ENCODE results near the gene CD302. TPM values are rescaled to one million over a fixed set of nuclear protein-coding genes. Genes with fewer than 3 reads are reported as not detected.

The CD302 gene
- total and polyA plus RNA-seq, 8 donors = 7.0 to 18.4 (median 12.0) TPM

DNA sequence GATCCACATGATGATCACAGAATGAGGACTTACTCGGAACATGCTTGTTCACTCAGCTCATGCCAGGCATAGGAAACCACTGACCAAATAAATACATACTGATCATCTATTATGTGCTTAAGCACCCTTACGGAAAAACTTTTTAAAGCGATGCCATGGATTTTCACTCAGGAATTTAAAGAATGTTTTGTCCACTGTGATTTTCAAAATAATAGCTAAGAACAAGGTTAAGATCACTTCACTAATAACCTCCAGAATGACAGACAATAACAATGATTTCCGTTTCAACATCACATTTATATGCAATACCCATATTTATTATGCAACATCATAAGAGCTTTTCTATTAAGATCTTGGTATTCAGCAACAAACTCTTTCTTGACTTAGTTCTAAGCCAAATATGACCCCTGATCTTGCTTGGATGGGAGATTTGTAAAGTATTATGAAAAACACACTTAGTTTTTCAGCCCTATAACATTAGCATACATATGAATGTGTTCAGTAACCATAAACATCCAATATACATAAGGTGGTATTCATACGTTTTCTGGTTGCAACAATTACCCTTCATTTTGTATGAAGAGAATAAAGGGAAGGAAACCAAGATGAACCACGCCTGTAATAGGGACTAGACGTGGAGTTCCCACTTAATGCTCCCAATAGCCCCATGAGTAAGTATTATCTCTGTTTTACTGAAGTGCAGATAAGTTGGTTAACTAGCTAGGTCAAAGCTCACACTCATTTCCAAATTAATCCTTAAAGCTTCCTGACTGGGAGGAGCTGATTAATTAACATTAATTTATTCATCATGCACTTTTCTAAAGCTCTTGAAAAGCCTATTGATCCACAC, 1.9 kb downstream of the CD302 start:
- TF ChIP-seq CTCF (IDR thresholded peaks at IDR 0.05) = no peak
- no peak for DNase-seq
- peaks cover 0 to 10% (median 5%) of the 10 kb centered on the region in 3 donors for H3K4me1 ChIP-seq
- intact Hi-C loops (cut with DNase I) = no loop called here
- no peaks in the 10 kb centered on the region for H3K9me3 ChIP-seq
- no peaks in the 10 kb centered on the region for H3K27me3 ChIP-seq
- H3K27ac ChIP-seq = no peak overlapping the region
- no peak for ATAC-seq
- peak overlapping the region in 1 of 4 donors; percentile 2 for H3K4me3 ChIP-seq
- WGBS, 2 donors = 66 to 71% methylated on average over 7 of the region's 7 CpGs
- H3K36me3 ChIP-seq = no peaks in the 10 kb centered on the region
- FAIRE-seq = no peak

GRCh38 chr2:159793326-159793725, 4.7 kb downstream of the CD302 start:
- 94 to 100% methylated on average over 1 of the region's 1 CpG for WGBS, 2 donors
- H3K9me3 ChIP-seq = no peaks in the 10 kb centered on the region

GRCh38 chr2:159792599-159792998, 5.4 kb downstream of the CD302 start:
- FAIRE-seq (no peak), DNase-seq (no peak), ATAC-seq (no peak)
- Histone ChIP-seq H3K36me3 (no peaks in the 10 kb centered on the region), H3K4me1 (peaks cover 0 to 10% (median 5%) of the 10 kb centered on the region in 3 donors), H3K27ac (no peak overlapping the region), H3K9me3 (no peaks in the 10 kb centered on the region), H3K4me3 (no peak overlapping the region), H3K27me3 (no peaks in the 10 kb centered on the region)
- 92 to 94% methylated on average over 4 of the region's 4 CpGs for WGBS, 2 donors
- intact Hi-C loops (cut with DNase I) = no loop called here
- TF ChIP-seq CTCF (IDR thresholded peaks at IDR 0.05) = no peak

More at GRCh38 chr2:159793326-159793725, 4.7 kb downstream of the CD302 start:
- Histone ChIP-seq H3K4me1 (peaks cover 0 to 10% (median 5%) of the 10 kb centered on the region in 3 donors), H3K27ac (no peak overlapping the region), H3K27me3 (no peaks in the 10 kb centered on the region), H3K36me3 (no peaks in the 10 kb centered on the region), H3K4me3 (no peak overlapping the region)
- FAIRE-seq = no peak
- intact Hi-C loops (cut with DNase I) = no loop called here
- ATAC-seq = no peak
- DNase-seq = no peak
- no peak for TF ChIP-seq CTCF (IDR thresholded peaks at IDR 0.05)

- no peak overlapping the region for H3K4me3 ChIP-seq
- TF ChIP-seq CTCF (IDR thresholded peaks at IDR 0.05) = no peak
- no peaks in the 10 kb centered on the region for H3K9me3 ChIP-seq
- no peaks in the 10 kb centered on the region for H3K36me3 ChIP-seq
- H3K27me3 ChIP-seq = no peaks in the 10 kb centered on the region
- FAIRE-seq (no peak), ATAC-seq (no peak), DNase-seq (no peak)
- peaks cover 0 to 10% (median 5%) of the 10 kb centered on the region in 3 donors for H3K4me1 ChIP-seq
- intact Hi-C loops (cut with DNase I) = no loop called here
- 86 to 93% methylated on average over 1 of the region's 1 CpG for WGBS, 2 donors
- H3K27ac ChIP-seq = no peak overlapping the region
Observed at GRCh38 chr2:159792036-159792435, 6.0 kb downstream of the CD302 start.

DNA sequence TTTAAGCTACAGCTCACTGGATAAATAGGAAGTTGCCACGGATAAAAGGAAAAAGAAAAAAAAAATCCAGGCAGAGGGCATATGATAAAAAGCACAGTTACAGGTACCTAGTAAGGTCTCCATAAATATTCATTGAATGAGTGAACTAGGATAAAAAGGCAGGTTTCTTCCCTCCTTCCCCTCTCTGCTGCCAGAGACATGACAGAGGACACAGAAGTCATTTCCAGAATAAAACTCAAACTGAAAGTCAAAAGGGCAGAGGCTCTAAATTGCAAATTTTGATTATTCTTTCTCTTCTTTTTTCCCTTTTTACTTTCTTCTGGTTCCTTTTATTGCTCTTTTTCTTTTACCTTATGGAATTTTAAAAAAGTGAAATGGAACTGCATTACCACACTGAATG, 7.7 kb downstream of the CD302 start:
- ATAC-seq (no peak), DNase-seq (no peak), FAIRE-seq (no peak)
- Histone ChIP-seq H3K36me3 (no peaks in the 10 kb centered on the region), H3K27me3 (no peaks in the 10 kb centered on the region), H3K4me3 (no peak overlapping the region), H3K9me3 (no peaks in the 10 kb centered on the region), H3K4me1 (peaks cover 0 to under 1% (median 0%) of the 10 kb centered on the region in 3 donors), H3K27ac (no peak overlapping the region)
- no peak for TF ChIP-seq CTCF (IDR thresholded peaks at IDR 0.05)
- 31 to 54% methylated on average over 1 of the region's 1 CpG for WGBS, 2 donors
- intact Hi-C loops (cut with DNase I) = no loop called here

Measured in pancreas (tissue), 10 donors.